Measurements from ENCODE around the gene OR52L1.
"Not testable (repeated sequence)": the region's sequence is repeated elsewhere in the genome, so short reads cannot be mapped to it uniquely, and the experiment has no call there.

OR52L1 gene

DNA sequence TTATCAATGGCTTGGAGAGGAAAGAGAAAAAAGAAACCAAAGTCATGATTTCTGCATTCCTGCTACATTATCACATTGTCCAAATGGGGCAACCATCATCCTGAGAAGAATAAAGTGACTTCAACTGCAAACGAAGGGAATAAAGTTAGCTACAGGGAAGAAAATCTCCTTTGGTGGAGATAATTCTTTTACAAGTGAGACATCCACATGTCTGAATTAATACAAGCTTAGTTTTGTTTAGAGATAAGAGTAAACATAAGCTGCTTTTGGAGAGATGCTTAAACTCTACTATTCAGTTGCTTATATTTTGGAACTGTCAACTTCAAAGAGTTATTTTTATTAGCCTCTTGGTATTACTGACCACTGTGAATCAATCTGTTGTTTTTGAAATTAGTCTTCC is at the start of gene OR52L1:
TSS of gene OR52L1 (minus strand) at position 101 of the 400 bp plus-strand sequence. CDS start at position 46, 55 bp downstream.
- no peak for DNase-seq (ENCODE audit: low read depth in 1 of 2, low spot score in 1 of 2)

DNA sequence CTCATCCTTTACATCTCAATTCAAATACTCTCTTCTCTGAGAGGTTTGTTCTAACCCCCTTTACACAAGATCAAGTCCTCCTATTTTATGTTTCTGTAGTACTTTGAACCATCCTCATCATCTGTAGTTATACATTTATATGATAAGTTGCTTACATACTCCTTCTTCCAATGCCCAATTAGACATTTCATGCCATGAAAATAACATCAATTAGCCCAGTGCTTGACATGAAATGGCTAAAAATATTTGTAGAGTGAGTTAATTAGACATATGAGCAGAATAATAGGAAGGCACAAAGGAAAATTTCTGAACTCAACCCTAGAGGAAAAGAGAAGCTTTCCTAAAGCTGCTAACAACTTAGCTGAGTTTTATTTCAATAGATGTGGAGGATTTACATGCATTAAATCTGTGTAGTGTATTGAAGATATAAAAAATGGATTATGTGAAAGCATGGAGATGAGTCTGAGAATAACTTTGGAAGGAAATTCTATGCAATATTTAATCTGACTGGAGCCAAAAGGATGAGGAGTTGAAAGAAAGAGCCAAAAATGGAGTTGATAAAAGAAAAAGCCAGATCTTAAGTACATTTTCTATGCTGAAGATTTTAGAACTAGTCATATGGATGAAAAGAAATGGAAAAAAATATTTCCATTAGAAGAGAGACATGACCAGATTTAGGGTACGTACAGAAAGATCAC is 44.1 kb upstream of the OR52L1 start, which contains the start of gene OR56A1:
TSS of gene OR56A1 (minus strand) at position 51 of the 698 bp plus-strand sequence. CDS start 3,066 bp downstream, outside the sequence.
- DNase-seq (ENCODE audit: low read depth in 1 of 2, low spot score in 1 of 2) = no peak

DNA sequence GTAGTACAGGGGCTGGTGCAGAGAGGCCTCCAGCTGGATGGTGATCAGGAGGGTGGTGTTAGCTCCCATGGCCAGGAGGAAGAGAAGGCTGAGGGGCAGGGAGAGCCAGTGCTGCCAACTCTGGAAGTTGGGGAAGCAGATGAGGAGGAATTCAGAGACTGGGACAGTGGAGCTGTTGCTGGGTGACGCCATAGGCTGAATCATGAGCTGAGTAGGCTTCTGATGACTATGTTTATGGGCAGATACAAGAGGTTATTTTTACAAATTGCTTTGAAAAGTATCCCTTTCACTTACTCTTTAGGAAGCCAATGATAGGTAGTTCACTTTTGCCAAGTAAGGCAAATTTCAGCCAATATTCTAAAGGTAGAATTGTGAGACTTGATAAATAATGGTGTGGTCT is 40.7 kb upstream of the OR52L1 start:
- DNase-seq (ENCODE audit: low read depth in 1 of 2, low spot score in 1 of 2) = no peak

DNA sequence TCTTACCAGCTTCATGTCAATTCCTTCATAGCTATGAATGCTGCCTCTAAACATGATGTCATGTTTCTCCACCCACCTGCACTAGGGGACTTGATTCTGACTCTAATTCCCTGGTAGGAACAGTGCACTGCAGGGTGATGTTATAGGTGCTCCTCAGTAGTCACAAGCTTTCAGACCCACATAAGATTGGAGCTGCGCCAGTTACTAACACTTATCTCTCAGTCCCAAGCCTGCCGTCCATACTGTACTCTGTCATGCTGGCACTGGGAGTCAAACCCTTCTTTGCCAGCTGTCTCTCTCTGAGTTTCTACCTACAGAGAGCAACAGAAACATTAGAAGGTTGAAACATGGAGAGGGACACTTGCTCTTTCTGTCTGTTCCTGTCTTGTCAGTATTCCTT is 38.3 kb upstream of the OR52L1 start:
- DNase-seq (ENCODE audit: low read depth in 1 of 2, low spot score in 1 of 2) = no peak

DNA sequence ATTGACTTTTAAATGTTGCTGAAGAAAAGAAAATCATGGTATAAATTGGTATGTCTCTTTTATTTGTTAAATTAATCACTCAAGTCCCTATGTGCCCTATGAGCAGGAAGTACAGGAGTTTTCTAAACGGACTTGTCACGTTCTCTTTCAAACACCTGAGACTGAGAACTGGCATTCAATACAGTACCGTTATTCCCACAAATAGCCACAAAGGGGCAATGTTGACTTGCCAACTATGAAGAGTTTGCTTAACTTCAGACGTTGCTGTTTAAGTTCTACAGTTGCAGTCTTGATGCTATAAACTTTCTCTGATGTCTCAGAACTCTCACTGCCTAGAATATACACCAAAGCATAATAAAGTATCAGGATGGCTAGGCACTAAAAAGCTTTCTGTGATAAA is 36.2 kb upstream of the OR52L1 start:
- no peak for DNase-seq (ENCODE audit: low read depth in 1 of 2, low spot score in 1 of 2)

DNA sequence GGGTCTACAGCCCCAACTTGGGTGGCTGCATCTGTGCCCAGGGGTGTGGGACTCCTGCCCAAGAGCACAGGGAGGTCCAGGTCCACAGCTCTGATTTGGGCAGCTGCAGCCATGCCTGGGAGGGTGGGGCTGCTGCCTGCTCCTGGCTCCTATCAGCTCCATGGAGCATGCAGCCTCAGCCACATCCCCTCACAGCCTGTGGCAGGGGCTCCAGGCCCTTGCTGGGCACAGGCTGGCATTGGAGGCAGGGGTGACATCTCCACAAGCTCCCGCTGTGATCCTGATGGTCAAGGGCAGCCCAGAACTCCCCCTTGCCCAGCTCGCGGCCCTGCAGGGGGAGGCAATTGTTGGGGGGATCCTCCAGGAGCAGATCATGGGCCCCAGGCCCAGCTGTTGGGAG is 26.3 kb upstream of the OR52L1 start:
- DNase-seq (ENCODE audit: low read depth in 1 of 2, low spot score in 1 of 2) = no peak

DNA sequence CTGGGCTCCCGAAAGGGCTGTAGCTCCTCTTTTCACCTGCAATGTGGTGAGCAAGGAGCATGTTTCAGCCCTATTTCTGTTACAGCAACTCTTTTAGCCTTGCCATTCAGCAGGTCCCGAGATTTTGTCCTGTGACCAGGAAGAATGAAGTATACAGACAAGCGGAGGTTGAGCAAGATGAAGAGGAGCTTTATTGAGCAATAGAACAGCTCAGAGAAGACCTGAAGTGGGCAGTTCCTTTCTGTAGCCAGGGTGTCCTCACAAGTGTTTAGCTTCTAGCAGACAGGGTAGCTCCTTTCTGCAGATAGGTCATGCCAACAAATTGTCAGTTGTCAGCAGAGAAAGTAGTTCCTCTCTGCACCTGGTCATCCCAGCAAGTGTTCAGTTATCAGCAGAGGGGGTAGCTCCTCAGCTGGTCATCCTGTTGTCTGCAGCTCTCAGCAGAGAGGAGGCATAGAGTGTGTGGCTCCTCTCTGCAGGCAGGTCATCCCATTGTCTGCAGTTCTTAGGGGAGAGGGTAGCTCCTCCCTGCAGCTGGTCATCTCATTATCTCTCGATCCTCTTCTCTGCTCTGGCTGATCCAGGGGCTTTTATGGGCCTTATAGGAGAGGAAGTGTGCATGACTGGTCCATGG is 25.4 kb upstream of the OR52L1 start:
- no peak for DNase-seq (ENCODE audit: low read depth in 1 of 2, low spot score in 1 of 2)

DNA sequence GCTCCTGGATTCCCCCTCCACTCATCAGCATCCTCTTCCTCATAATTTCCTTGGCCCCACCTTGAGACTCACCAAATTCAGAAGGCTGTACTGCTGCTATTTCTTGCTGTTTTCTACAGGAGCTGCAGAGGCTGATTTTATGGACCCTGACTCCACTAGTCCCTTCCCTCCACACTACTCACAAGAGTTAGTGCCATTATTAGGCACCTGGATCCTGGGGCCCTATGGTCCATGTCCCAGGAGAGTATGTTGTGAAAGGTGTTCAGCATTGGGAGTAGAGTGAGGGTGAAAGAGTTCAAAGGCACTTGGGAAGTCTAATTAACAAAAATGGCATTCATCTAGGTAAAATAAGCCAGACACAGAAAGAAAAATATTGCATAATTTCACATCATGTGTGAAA is 20.1 kb upstream of the OR52L1 start, which contains the start of gene OR56A4:
TSS of gene OR56A4 (minus strand) at position 101 of the 400 bp plus-strand sequence. CDS start 3,954 bp downstream, outside the sequence.
- no peak for DNase-seq (ENCODE audit: low read depth in 1 of 2, low spot score in 1 of 2)

DNA sequence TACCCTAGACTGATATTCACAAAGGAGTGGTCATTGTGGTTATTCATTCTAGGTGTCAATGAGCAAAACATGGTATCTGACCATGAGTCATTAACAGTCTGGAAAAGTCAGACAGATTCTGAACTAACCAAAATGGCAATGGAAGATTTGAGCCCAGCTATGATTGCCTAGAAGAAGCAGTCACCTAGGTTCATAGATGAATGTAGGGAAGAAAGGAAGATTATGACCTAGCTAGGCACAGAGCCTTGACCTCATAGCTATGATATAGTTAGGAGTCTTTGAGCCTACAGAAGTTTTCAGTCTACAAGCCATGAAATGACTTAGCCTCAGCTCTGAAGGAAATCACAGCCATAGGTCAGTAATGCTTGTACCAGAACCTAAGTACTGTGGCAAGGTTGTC is 19.6 kb upstream of the OR52L1 start:
- DNase-seq (ENCODE audit: low read depth in 1 of 2, low spot score in 1 of 2) = no peak

DNA sequence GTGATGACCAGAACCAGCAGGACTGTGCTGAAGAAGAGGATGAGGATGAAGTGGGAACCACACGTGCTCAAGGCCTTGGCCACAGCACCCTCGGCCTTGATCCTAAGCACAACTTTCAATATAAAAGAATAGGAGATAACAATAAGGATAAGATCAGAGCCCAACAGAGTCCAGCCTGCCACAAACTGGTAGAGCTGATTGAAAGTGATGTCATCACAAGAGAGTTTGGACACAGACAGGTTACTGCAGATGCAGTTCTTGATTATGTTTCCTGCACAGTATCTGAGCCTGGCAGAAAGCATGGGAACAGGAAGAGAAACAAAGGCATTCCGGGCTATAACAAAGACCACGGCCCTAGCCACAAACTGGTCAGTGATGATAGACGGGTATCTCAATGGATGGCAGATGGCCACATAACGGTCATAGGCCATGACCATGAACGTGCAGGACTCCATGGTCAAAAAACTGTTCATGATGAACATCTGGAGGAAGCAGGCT is 15.5 kb upstream of the OR52L1 start:
- DNase-seq (ENCODE audit: low read depth in 1 of 2, low spot score in 1 of 2) = no peak

DNA sequence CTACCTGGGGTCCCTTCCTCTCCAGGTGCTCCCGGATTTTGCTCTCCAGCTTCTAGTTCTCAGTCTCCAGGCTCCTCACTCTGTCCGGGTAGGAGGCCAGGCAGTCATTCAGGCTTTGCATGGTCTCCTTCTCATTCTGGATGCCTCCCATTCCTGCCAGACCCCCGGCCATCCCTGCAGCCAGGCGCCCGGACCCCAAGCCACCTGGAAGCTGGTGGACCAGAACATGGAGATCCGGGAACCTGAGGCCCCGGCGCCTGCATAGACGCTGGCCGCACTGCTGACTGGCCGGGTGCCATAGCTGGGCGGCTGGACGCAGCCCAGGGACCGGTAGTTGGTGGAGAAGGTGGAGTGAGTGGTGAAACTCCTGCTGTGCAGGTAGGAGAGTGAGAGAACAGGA is 8.0 kb upstream of the OR52L1 start:
- no peak for DNase-seq (ENCODE audit: low read depth in 1 of 2, low spot score in 1 of 2)

DNA sequence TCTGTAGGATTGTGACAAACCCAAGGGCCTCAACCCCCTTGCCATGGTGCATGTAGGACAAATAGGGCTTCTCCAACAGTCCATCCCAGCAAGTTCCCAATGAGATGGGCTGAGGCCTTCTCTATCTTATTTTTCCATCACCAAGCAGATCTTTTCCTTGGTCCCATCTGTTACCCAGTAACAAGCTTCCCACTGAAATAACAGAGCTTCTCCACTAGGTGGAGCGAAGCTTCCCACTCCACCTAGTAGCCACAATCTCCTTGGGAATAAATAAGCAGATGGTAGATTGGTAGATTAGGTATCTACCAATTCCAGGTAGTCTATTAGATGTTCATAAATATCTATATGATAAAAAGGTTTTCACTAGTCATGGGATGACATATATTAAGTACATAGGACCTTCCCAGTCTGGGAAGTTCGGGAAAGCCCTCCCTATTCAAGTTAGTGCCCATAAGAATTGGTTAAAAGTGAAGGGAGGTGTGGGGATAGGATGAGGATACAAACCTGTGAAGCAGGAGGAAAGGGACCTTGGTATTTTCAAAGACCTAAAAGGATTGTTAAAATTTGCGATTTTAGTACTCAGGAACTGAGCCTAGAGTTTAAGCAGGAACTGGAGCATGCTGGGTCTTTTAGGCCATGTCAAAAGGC is 5.9 kb upstream of the OR52L1 start:
- DNase-seq (ENCODE audit: low read depth in 1 of 2, low spot score in 1 of 2) = no peak

DNA sequence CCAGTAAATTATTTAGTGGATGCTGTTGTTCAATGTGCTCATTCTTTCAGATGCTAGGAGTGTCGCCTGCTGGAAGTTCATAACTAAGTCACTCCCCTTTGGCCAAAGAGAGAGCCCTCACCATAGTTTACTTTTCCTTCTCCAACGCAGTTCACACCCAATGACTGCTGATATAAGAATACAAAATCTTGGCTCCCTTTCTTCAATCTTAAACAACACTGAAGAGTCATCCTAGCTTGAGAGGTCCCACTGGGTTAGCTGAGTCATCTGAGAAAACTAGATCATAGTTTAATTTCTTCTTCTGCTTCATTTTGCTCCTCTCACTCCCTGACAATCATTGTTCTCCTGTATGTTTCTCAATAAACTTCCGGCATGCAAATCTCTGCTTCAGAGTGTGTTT is 5.4 kb upstream of the OR52L1 start:
- no peak for DNase-seq (ENCODE audit: low read depth in 1 of 2, low spot score in 1 of 2)

DNA sequence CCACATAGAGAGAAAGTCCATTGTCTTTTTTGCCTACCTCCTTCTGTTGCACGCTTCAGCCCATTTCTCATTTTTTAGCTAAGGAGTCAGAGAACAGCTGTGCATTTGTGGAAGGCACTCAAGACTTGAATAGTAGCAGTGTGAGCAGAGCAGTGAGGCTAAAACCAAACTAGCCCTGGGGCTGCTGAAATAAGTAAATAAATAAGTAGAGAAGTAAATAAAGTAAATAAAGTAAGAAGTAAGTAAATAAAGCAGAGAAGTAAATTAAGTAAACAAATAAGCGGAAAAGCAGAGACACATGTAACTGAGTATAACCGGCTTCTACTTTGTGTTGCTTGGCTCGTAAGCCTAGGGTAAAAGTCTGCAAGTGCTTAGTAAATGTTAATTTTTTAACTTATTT is 2.4 kb upstream of the OR52L1 start:
- DNase-seq (ENCODE audit: low read depth in 1 of 2, low spot score in 1 of 2) = no peak

DNA sequence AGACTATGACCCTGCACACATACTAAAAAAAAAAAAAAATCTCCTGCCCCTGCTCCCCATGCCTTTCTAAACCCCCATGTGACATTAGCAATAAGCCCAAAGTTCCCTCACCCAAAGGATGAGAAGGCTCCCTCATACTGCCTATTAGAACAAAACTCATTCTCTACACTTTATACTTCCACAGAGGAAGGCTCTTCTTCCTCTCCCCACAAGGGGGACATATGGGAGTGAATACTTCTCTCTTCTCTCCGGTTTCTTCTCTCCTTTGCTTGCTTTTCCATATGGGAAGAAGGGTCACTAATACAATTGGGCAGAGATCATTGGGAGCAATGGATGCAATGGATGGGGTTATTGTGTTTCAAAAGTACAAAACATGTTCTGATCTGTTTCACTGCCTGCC is 3.3 kb downstream of the OR52L1 start:
- no peak for DNase-seq (ENCODE audit: low read depth in 1 of 2, low spot score in 1 of 2)

DNA sequence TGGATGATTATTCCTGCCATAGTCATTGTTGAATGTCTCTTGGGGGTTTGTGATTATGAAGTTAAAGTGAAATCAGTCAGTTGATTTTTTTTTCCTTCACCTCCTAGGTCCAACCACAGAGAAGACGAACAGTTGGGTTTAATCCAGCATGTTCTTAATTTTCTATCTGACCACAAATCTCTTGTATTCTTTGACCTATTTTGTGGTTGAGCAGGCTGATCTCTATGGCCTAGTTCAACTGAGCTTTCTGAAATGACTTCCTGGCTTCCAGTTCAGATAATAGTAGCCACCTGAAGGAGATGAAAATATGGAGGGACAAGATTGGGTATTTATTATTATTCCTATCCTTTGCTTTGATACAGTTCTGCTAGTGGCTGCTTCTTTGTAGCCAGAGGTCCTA is 13.3 kb downstream of the OR52L1 start:
- no peak for DNase-seq (ENCODE audit: low read depth in 1 of 2, low spot score in 1 of 2)

DNA sequence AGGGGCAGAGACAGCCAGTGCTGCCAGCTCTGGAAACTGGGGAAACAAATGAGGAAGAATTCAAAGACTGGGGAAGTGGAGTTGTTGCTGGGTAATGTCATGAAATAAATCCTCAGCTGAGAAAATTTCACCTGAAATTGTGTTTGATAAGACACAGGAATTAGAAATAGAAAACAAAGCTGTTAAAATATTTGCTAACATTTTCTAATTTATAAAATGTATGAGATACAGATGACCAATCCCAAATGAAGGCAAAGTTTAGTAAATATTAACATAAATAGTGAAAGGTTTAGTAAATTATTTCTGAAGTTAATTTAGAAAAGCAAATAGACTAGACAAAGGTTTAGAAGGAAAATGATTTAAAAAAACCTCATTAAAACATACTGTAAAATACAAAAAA is 18.4 kb downstream of the OR52L1 start, which contains the start of gene OR56A5:
TSS of gene OR56A5 (minus strand) at position 101 of the 400 bp plus-strand sequence. CDS start at position 101, 0 bp downstream.
- no peak for DNase-seq (ENCODE audit: low read depth in 1 of 2, low spot score in 1 of 2)

DNA sequence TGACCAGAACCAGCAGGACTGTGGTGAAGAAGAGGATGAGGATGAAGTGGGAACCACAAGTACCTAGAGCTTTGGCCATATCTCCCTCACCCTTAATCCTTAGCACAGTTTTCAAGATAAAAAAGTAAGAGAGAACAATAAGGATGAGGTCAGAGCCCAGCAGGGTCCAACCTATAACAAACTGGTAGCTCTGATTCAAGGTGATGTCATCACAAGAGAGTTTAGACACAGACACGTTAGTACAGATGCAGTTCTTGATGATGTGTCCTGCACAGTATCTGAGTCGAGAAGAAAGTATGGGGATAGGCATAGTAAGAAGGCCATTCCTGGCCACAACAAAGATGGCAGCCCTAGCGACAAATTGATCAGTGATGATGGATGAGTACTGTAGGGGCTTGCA is 19.1 kb downstream of the OR52L1 start:
- no peak for DNase-seq (ENCODE audit: low read depth in 1 of 2, low spot score in 1 of 2)

DNA sequence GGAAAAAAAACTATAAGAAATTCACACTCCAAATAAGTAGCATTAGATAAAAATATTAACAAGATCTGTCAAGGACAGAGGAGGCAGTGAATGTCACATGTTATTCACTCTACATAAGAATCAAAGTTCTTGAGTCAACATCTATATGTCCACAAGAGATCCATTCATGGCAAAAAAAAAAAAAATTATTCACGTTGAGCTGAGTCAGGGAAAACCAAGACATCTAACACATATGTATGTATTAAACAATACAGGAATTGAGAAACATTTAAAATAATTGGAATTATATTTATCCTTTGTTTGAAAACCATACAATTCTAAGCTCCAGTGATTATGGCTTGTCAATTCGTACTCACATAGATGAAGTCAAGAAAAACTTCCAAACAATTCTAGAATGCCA is 19.8 kb downstream of the OR52L1 start:
- no peak for DNase-seq (ENCODE audit: low read depth in 1 of 2, low spot score in 1 of 2)

DNA sequence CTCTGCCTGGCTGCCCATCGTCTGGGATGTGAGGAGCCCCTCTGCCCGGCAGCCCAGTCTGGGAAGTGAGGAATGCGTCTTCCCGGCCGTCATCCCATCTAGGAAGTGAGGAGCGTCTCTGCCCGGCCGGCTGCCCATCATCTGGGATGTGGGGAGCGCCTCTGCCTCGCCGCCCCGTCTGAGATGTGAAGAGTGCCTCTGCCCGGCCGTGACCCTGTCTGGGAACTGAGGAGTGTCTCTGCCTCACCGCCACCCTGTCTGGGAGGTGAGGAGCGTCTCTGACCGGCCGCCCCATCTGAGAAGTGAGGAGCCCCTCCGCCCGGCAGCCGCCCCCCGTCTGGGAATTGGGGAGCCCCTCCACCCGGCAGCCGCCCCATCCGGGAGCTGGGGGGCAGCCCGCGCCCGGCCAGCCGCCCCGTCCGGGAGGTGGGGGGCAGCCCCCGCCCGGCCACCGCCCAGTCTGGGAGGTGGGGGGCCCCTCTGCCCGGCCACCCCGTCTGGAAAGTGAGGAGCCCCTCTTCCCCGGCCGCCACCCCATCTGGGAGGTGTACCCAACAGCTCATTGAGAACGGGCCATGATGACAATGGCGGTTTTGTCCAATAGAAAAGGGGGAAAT is 26.0 kb downstream of the OR52L1 start:
- not testable (repeated sequence) for DNase-seq (ENCODE audit: low read depth in 1 of 2, low spot score in 1 of 2)

DNA sequence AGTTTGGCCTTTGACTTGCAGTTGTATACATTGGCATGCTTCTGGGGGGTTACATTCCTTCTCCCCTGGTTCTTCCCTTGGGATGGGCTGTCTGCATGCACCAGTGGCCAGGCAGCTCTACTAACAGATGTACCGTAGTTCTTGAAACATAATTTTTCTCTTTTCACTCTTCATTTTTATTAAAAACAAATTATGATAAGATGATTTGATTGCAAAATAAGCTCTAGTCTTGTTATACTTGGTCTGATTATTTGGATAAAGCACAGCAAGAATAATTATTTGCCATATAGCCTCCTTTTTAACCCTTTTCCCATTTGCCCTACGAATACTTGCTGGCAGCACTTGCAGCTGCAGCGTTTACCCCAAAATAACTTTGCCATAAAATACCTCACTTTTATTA is 31.2 kb downstream of the OR52L1 start:
- DNase-seq (ENCODE audit: low read depth in 1 of 2, low spot score in 1 of 2) = no peak

Measured in activated CD4-positive, alpha-beta T cell treated with anti-CD3 and anti-CD28 coated beads, Interleukin-2, amount 50 U/mL, for 24 hours (primary cell).